Measurements from ENCODE around the gene OLFM2. TPM values are rescaled to one million over a fixed set of nuclear protein-coding genes. Genes with fewer than 3 reads are reported as not detected.

Gene OLFM2
- total and polyA plus RNA-seq, 2 donors (not counting 1 experiment from before 2014, with no cell fraction given), result 0.66 to 11.6 TPM

- Histone ChIP-seq H3K9me3 (ENCODE audit: control insufficient read depth, insufficient read depth, low read depth, low read length) (no peaks in the 10 kb centered on the region), H3K9ac (ENCODE audit: insufficient read depth, low read length) (no peak overlapping the region), H4K20me1 (ENCODE audit: control insufficient read depth, extremely low read depth, insufficient read depth, low read length) (no peaks in the 10 kb centered on the region), H3K4me3 (replicated peaks in 1 of 4; ENCODE audit: control extremely low read depth in 1 of 4, insufficient read depth in 1 of 4, low read depth in 3 of 4, low read length in 4 of 4) (no peak overlapping the region), H3K27ac (ENCODE audit: insufficient read depth, low read length) (no peak overlapping the region), H3K4me1 (ENCODE audit: control insufficient read depth, extremely low read depth, insufficient read depth, low read length) (no peaks in the 10 kb centered on the region), H3K79me2 (ENCODE audit: control insufficient read depth, insufficient read depth, low read length) (no peaks in the 10 kb centered on the region), H3K4me2 (ENCODE audit: extremely low read depth, insufficient read depth, low read length) (no peak overlapping the region), H3K36me3 (ENCODE audit: control insufficient read depth, insufficient read depth, low read length) (no peaks in the 10 kb centered on the region), H3K27me3 (ENCODE audit: control insufficient read depth, insufficient read depth, low read length) (no peaks in the 10 kb centered on the region), H2AFZ (ENCODE audit: low read length) (no peak overlapping the region)
- no peak for DNase-seq (ENCODE audit: low read depth in 2 of 2)
- TF ChIP-seq, protein P1, sequence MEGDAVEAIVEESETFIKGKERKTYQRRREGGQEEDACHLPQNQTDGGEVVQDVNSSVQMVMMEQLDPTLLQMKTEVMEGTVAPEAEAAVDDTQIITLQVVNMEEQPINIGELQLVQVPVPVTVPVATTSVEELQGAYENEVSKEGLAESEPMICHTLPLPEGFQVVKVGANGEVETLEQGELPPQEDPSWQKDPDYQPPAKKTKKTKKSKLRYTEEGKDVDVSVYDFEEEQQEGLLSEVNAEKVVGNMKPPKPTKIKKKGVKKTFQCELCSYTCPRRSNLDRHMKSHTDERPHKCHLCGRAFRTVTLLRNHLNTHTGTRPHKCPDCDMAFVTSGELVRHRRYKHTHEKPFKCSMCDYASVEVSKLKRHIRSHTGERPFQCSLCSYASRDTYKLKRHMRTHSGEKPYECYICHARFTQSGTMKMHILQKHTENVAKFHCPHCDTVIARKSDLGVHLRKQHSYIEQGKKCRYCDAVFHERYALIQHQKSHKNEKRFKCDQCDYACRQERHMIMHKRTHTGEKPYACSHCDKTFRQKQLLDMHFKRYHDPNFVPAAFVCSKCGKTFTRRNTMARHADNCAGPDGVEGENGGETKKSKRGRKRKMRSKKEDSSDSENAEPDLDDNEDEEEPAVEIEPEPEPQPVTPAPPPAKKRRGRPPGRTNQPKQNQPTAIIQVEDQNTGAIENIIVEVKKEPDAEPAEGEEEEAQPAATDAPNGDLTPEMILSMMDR (conservative IDR thresholded peaks at IDR 0.05 in 1 of 2, IDR thresholded peaks at IDR 0.05 in 1 of 2; ENCODE audit: low read depth in 1 of 2, low read length in 2 of 2), result no peak
- no peak for TF ChIP-seq EZH2 (IDR thresholded peaks at IDR 0.05; ENCODE audit: low read length, missing control alignments)
Measured at GRCh38 chr19:9862938-9863337, 73.4 kb downstream of the OLFM2 start.

DNA sequence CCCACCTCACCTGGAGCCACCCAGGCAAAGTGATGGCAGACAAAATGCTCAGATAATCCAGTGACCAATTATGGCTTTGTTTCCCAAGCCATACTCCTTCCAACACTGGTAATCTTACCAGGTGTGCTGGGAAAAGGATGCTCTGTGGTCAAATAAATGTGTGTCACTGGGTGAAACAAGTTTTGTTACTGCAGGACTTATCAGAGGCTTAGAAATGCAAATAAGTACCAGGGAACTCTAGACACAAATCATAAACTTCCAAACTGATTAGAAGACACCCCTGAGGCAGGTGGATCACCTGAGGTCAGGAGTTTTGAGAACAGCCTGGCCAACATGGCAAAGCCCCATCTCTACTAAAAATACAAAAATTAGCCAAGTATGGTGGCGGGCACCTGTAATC, 74.8 kb downstream of the OLFM2 start:
- Histone ChIP-seq H3K36me3 (ENCODE audit: control insufficient read depth, insufficient read depth, low read length) (no peaks in the 10 kb centered on the region), H3K4me1 (ENCODE audit: control insufficient read depth, extremely low read depth, insufficient read depth, low read length) (no peaks in the 10 kb centered on the region), H3K27me3 (ENCODE audit: control insufficient read depth, insufficient read depth, low read length) (no peaks in the 10 kb centered on the region), H3K27ac (ENCODE audit: insufficient read depth, low read length) (no peak overlapping the region), H4K20me1 (ENCODE audit: control insufficient read depth, extremely low read depth, insufficient read depth, low read length) (no peaks in the 10 kb centered on the region), H2AFZ (ENCODE audit: low read length) (no peak overlapping the region), H3K9me3 (ENCODE audit: control insufficient read depth, insufficient read depth, low read depth, low read length) (no peaks in the 10 kb centered on the region), H3K79me2 (ENCODE audit: control insufficient read depth, insufficient read depth, low read length) (no peaks in the 10 kb centered on the region), H3K4me2 (ENCODE audit: extremely low read depth, insufficient read depth, low read length) (no peak overlapping the region), H3K9ac (ENCODE audit: insufficient read depth, low read length) (no peak overlapping the region), H3K4me3 (replicated peaks in 1 of 4; ENCODE audit: control extremely low read depth in 1 of 4, insufficient read depth in 1 of 4, low read depth in 3 of 4, low read length in 4 of 4) (no peak overlapping the region)
- no peak for DNase-seq (ENCODE audit: low read depth in 2 of 2)
- TF ChIP-seq, protein P1 (conservative IDR thresholded peaks at IDR 0.05 in 1 of 2, IDR thresholded peaks at IDR 0.05 in 1 of 2; ENCODE audit: low read depth in 1 of 2, low read length in 2 of 2), result no peak
- TF ChIP-seq EZH2 (IDR thresholded peaks at IDR 0.05; ENCODE audit: low read length, missing control alignments), result no peak

GRCh38 chr19:9860407-9860806, 75.9 kb downstream of the OLFM2 start:
- Histone ChIP-seq H3K4me1 (ENCODE audit: control insufficient read depth, extremely low read depth, insufficient read depth, low read length) (no peaks in the 10 kb centered on the region), H3K4me2 (ENCODE audit: extremely low read depth, insufficient read depth, low read length) (no peak overlapping the region), H3K27me3 (ENCODE audit: control insufficient read depth, insufficient read depth, low read length) (no peaks in the 10 kb centered on the region), H4K20me1 (ENCODE audit: control insufficient read depth, extremely low read depth, insufficient read depth, low read length) (no peaks in the 10 kb centered on the region), H3K79me2 (ENCODE audit: control insufficient read depth, insufficient read depth, low read length) (no peaks in the 10 kb centered on the region), H3K9ac (ENCODE audit: insufficient read depth, low read length) (no peak overlapping the region), H2AFZ (ENCODE audit: low read length) (no peak overlapping the region), H3K36me3 (ENCODE audit: control insufficient read depth, insufficient read depth, low read length) (no peaks in the 10 kb centered on the region), H3K4me3 (replicated peaks in 1 of 4; ENCODE audit: control extremely low read depth in 1 of 4, insufficient read depth in 1 of 4, low read depth in 3 of 4, low read length in 4 of 4) (no peak overlapping the region), H3K27ac (ENCODE audit: insufficient read depth, low read length) (no peak overlapping the region), H3K9me3 (ENCODE audit: control insufficient read depth, insufficient read depth, low read depth, low read length) (no peaks in the 10 kb centered on the region)
- DNase-seq (ENCODE audit: low read depth in 2 of 2), result no peak
- no peak for TF ChIP-seq EZH2 (IDR thresholded peaks at IDR 0.05; ENCODE audit: low read length, missing control alignments)
- TF ChIP-seq, protein P1 (conservative IDR thresholded peaks at IDR 0.05 in 1 of 2, IDR thresholded peaks at IDR 0.05 in 1 of 2; ENCODE audit: low read depth in 1 of 2, low read length in 2 of 2), result no peak
